GM12878 (cell line): ENCODE measurements around the gene RASAL3. TPM values are rescaled to one million over a fixed set of nuclear protein-coding genes. Genes with fewer than 3 reads are reported as not detected.
"Not testable (repeated sequence)": the region's sequence is repeated elsewhere in the genome, so short reads cannot be mapped to it uniquely, and the experiment has no call there.

Experiments used
- ATAC-seq: fragments of 200-7000 bp; cut with Tn5 transposase; 3 replicates; pipeline ENCODE4 v1.9.1; 2020; ENCODE audit warnings: mild to moderate bottlenecking, moderate library complexity
- BruUV-seq: library from RNA; stranded (reverse); fragments of 400-500 nt; replicated peaks from 2 replicates; lab custom pipeline; 2021; lab: Mats Ljungman, UMichigan
- CTCF ChIA-PET: fragments of 300-600 bp; sonication (Branson Sonifier 250); formaldehyde crosslinking; extraction: SDS; loops from one replicate; lab custom pipeline; 2021; ENCODE audit warnings: inconsistent platforms; lab: Yijun Ruan, JAX
- POLR2A ChIA-PET: fragments of 350-600 bp; formaldehyde crosslinking; extraction: SDS; loops from one replicate; lab custom pipeline; 2021; ENCODE audit warnings: inconsistent platforms; lab: Charles Lee
- RAD21 ChIA-PET: fragments of 300-600 bp; sonication (Branson Sonifier 250); formaldehyde crosslinking; loops from one replicate; lab custom pipeline; 2023; ENCODE audit warnings: antibody characterized with exemption; ENCODE audit not compliant: unreplicated experiment; lab: Charles Lee
- SMC1A ChIA-PET: fragments of 300-600 bp; sonication (Branson Sonifier 250); formaldehyde crosslinking; loops from one replicate; lab custom pipeline; 2023; ENCODE audit not compliant: unreplicated experiment, uncharacterized antibody; lab: Charles Lee
- DNase-seq: peaks from one replicate; pipeline ENCODE4 v3.0.0-alpha.2; 2011; ENCODE audit warnings: low read depth, low spot score
- FAIRE-seq: peaks from 3 replicates; lab custom pipeline; 2011; peaks lifted over from hg19 to GRCh38; lab: Jason Lieb, UNC
- H2AFZ ChIP-seq: 2 replicates; pipeline ENCODE4 v1.6.0; 2011; ENCODE audit warnings: low read depth, low read length, control low read depth; ENCODE audit not compliant: control insufficient read depth
- H3K27ac ChIP-seq: 2 replicates; pipeline ENCODE4 v1.5.1; 2011; ENCODE audit warnings: control low read depth; ENCODE audit not compliant: control insufficient read depth, insufficient read depth
- H3K27me3 ChIP-seq, 2 experiments: replicated peaks in 1 of 2; 2 replicates each; pipeline versions ENCODE4 v1.6.0 to v1.6.1; 2011; ENCODE audit warnings: low read length in 1 of 2; ENCODE audit not compliant: control insufficient read depth in 2 of 2, insufficient read depth in 2 of 2
- H3K36me3 ChIP-seq, 2 experiments: 2 replicates each; pipeline ENCODE4 v1.5.1; 2011; ENCODE audit warnings: low read length in 1 of 2; ENCODE audit not compliant: control insufficient read depth in 2 of 2, insufficient read depth in 2 of 2
- H3K4me1 ChIP-seq: 2 replicates; pipeline ENCODE4 v1.6.1; 2011; ENCODE audit warnings: mild to moderate bottlenecking, low read length, moderate library complexity, mixed read lengths; ENCODE audit not compliant: control insufficient read depth, insufficient read depth
- H3K4me2 ChIP-seq: 2 replicates; pipeline ENCODE4 v1.6.0; 2011; ENCODE audit warnings: control low read depth; ENCODE audit not compliant: control insufficient read depth, insufficient read depth
- H3K4me3 ChIP-seq: fragments of 200-600 bp; sonication (generic); 2 replicates; pipeline ENCODE4 v1.5.1; 2016
- H3K79me2 ChIP-seq: 2 replicates; pipeline ENCODE4 v1.6.0; 2011; ENCODE audit warnings: low read length; ENCODE audit not compliant: control insufficient read depth, insufficient read depth
- H3K9ac ChIP-seq: 2 replicates; pipeline ENCODE4 v1.8.0; 2011; ENCODE audit warnings: low read length, control low read depth, mixed read lengths; ENCODE audit not compliant: control insufficient read depth, insufficient read depth
- H3K9me3 ChIP-seq: replicated peaks from 3 replicates; pipeline ENCODE4 v1.5.1; 2011; ENCODE audit warnings: mild to moderate bottlenecking, low read length; ENCODE audit not compliant: control insufficient read depth, insufficient read depth
- H4K20me1 ChIP-seq: 2 replicates; pipeline ENCODE4 v1.6.0; 2011; ENCODE audit not compliant: control insufficient read depth, insufficient read depth
- CHD1 ChIP-seq: IDR thresholded peaks from 2 replicates; pipeline ENCODE4 v1.6.1; 2012; ENCODE audit warnings: low read depth, low read length, improper control_type of control experiment
- DPF2 ChIP-seq: fragments of 450-650 bp; IDR thresholded peaks from 2 replicates; pipeline ENCODE4 v1.6.1; 2017; ENCODE audit warnings: mild to moderate bottlenecking
- FOS ChIP-seq: IDR thresholded peaks from 3 replicates; pipeline ENCODE4 v1.6.1; 2011; ENCODE audit warnings: borderline replicate concordance; ENCODE audit not compliant: insufficient read length; ENCODE audit errors: extremely low read depth
- NFIC ChIP-seq: IDR thresholded peaks from 2 replicates; pipeline ENCODE4 v1.6.1; 2012; ENCODE audit warnings: low read depth, mild to moderate bottlenecking, inconsistent platforms, low read length, moderate library complexity
- PAX8 ChIP-seq: fragments of 450-650 bp; IDR thresholded peaks from 2 replicates; pipeline ENCODE4 v1.6.1; 2017; ENCODE audit warnings: mild to moderate bottlenecking, moderate library complexity
- SPI1 ChIP-seq: IDR thresholded peaks from 2 replicates; pipeline ENCODE4 v1.6.1; 2011; ENCODE audit warnings: low read depth, mild to moderate bottlenecking, low read length, moderate library complexity, borderline replicate concordance; ENCODE audit not compliant: insufficient read depth
- TARDBP ChIP-seq: IDR thresholded peaks from 2 replicates; pipeline ENCODE4 v1.6.1; 2016; ENCODE audit warnings: borderline replicate concordance
- TCF3 ChIP-seq: IDR thresholded peaks from 2 replicates; pipeline ENCODE4 v1.6.1; 2012; ENCODE audit warnings: low read depth, mild to moderate bottlenecking, low read length, borderline replicate concordance; ENCODE audit not compliant: insufficient read depth
- ZNF592 ChIP-seq: fragments of 450-650 bp; IDR thresholded peaks from 2 replicates; pipeline ENCODE4 v1.6.1; 2017; ENCODE audit warnings: mild to moderate bottlenecking, moderate library complexity
- WGBS: methylation state at CpG from one replicate; pipeline ENCODE4 v1.1.6; 2016; ENCODE audit warnings: low lambda C conversion rate; ENCODE audit not compliant: insufficient replicate concordance, insufficient coverage; ENCODE audit errors: missing lambda C conversion rate; 5-methylcytosine and 5-hydroxymethylcytosine counted together
- in situ Hi-C: fragments of 300-500 bp; cut with MboI; formaldehyde crosslinking; loops from 9 replicates; pipeline ENCODE4 v1.14.3; 2018; ENCODE audit warnings: mixed read lengths
- intact Hi-C: fragments of 100-400 bp; cut with micrococcal nuclease; formaldehyde crosslinking; loops from one replicate; pipeline ENCODE4 v1.14.2; 2022; ENCODE audit not compliant: unreplicated experiment
- polyA plus RNA-seq, 11 experiments: library from polyadenylated mRNA; depleted of rRNA in 4 of 11; unstranded in 6 of 11; stranded (reverse) in 5 of 11; fragments of >200 nt; fragmentation: Nextera tagmentation in 4 of 11; fragmentation: Illumina TruSeq in 1 of 11; extraction: Ambion mirVana in 4 of 11; extraction: Trizol in 1 of 11; gene quantifications; 1 replicate in 1 of 11; 2 replicates in 10 of 11; pipeline versions ENCODE4 v1.2.1 to v1.2.3, GENCODE V29; 2011 to 2016; ENCODE audit warnings: inconsistent platforms in 2 of 11, missing spikeins in 2 of 11, low read depth in 1 of 11
- total RNA-seq, 4 experiments: library from RNA; depleted of rRNA in 3 of 4; stranded (reverse); fragments of >200 nt in 3 of 4; fragmentation: Illumina TruSeq in 1 of 4; extraction: Trizol in 1 of 4; gene quantifications; 2 replicates each; pipeline versions ENCODE4 v1.2.1 to v1.2.3, GENCODE V29; 2013 to 2021

The RASAL3 gene
- total and polyA plus RNA-seq, 10 of the 15 experiments (the other 5 are each of a cell fraction or from before 2014, with no cell fraction given): 1.7 to 81.3 (median 23.2) TPM

DNA sequence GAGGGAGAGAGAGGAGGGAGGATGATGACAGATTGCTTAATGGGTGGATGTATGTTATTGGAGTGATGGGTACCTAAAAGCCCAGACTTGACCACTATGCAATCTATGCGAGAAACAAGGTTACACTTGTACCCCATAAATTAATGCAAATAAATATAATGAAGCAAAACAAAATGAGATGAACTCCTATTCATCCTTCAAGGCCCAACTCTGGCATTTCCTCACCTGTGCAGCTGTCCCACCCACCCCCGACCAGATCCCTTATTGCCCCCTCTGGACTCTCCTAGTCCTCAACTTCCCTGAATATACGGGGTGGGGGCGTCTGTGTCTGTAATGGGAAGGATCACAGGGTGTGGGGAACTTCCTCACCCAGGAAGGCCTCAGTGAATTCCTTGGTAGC, 10.8 kb upstream of the RASAL3 start (continued):
- no peak for TF ChIP-seq DPF2
- no peak for TF ChIP-seq CHD1
- no peak for TF ChIP-seq FOS
- no peak for TF ChIP-seq PAX8

- ATAC-seq, POLR2A ChIA-PET: not testable (repeated sequence)
These were observed 9.5 kb upstream of the RASAL3 start for GRCh38 chr19:15473821-15474220.

GRCh38 chr19:15471639-15472101, 7.3 kb upstream of the RASAL3 start:
- H3K4me3 ChIP-seq: no peak overlapping the region
- H3K79me2 ChIP-seq: no peaks in the 10 kb centered on the region
- in situ Hi-C loops (no loop called here), intact Hi-C loops (no loop called here)
- no peak overlapping the region for H3K9ac ChIP-seq
- DNase-seq (no peak), ATAC-seq (no peak), FAIRE-seq (no peak)
- ChIA-PET CTCF (no interaction called here), POLR2A (no interaction called here), RAD21 (no interaction called here), SMC1A (no interaction called here)
- TF ChIP-seq TCF3 (no peak), ZNF592 (no peak), NFIC (no peak), SPI1 (no peak), TARDBP (no peak)
- no peak overlapping the region for H3K4me2 ChIP-seq
- no peak overlapping the region for H3K27ac ChIP-seq
- BruUV-seq: no TSS peak
- peaks cover 9% of the 10 kb centered on the region for H3K4me1 ChIP-seq
- H3K9me3 ChIP-seq: no peaks in the 10 kb centered on the region; the same call in 2 of the 3 replicates
- no peaks in the 10 kb centered on the region for H3K36me3 ChIP-seq
- H2AFZ ChIP-seq: no peak overlapping the region
- 90% methylated on average over 27 of the region's 31 CpGs for WGBS
- no peaks in the 10 kb centered on the region for H3K27me3 ChIP-seq
- H4K20me1 ChIP-seq: no peaks in the 10 kb centered on the region

More at GRCh38 chr19:15473821-15474220, 9.5 kb upstream of the RASAL3 start:
- SMC1A ChIA-PET, H3K9ac ChIP-seq, FAIRE-seq, H4K20me1 ChIP-seq, H2AFZ ChIP-seq, H3K27me3 ChIP-seq, intact Hi-C loops, DNase-seq, BruUV-seq, H3K4me2 ChIP-seq, in situ Hi-C loops, H3K9me3 ChIP-seq, RAD21 ChIA-PET, H3K36me3 ChIP-seq, H3K79me2 ChIP-seq, H3K4me1 ChIP-seq, H3K27ac ChIP-seq, H3K4me3 ChIP-seq: not testable (repeated sequence)
- 14% methylated on average over 4 of the region's 4 CpGs for WGBS
- CTCF ChIA-PET: interaction anchor here (0.6 kb wide), 1 partner anchor 266 kb away, joined by 3 read pairs; no protein-coding TSS in a partner anchor
